ENCODE data around the gene TUBGCP3.

The TUBGCP3 gene

DNA sequence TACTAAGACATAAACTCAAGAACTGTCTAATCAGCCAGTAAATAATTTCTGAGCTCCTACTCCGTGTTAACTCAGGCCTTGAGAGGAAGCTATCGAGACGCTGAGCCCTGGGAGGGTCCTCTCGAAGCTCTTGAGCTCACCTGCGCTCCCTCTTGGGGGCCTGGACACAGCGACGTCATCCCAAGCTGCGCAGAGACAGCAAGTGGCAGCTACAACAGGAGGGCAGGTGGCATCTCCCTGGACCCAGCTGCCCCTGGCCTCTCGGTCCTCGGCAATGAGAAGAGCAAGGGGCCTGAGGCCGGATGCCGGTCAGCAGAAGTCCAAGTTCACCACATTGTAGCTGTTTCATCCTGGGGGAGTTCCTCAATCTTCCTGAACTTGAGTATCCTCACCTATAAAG is 30.5 kb upstream of the TUBGCP3 start:
- FAIRE-seq (no peak), DNase-seq (ENCODE audit: extremely low spot score, insufficient read length, low read depth) (no peak)

DNA sequence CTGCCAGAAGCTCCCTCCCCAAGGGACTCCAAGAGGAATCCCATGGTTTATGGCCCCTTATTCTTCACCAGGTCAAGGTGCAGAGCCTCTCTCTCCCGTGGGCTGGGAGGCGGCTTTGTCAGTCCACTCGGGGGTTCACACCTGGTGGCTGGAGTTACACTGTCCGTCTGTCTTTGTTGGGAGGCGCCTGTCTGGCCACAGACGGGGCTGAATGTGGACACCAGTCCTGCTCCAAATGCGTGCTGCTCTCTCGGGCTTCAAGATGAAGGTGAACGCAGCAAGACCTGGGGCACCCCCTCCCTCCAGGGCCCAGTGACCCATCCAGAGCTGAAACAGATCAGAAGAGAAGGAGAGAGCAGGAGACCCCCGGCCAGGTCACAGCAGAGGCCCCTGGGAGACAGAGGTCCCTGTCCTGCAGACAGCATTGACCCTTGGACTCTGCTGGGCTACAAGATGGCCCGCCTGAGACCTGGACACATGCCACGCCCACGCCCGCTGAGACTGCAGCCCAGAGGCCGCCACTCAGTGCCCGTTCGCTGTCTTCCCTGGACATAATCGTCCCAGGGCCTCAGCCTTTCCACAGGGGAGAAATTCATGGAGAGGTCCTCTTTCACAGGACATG is 29.9 kb upstream of the TUBGCP3 start:
- DNase-seq (ENCODE audit: extremely low spot score, insufficient read length, low read depth) = no peak
- no peak for FAIRE-seq

DNA sequence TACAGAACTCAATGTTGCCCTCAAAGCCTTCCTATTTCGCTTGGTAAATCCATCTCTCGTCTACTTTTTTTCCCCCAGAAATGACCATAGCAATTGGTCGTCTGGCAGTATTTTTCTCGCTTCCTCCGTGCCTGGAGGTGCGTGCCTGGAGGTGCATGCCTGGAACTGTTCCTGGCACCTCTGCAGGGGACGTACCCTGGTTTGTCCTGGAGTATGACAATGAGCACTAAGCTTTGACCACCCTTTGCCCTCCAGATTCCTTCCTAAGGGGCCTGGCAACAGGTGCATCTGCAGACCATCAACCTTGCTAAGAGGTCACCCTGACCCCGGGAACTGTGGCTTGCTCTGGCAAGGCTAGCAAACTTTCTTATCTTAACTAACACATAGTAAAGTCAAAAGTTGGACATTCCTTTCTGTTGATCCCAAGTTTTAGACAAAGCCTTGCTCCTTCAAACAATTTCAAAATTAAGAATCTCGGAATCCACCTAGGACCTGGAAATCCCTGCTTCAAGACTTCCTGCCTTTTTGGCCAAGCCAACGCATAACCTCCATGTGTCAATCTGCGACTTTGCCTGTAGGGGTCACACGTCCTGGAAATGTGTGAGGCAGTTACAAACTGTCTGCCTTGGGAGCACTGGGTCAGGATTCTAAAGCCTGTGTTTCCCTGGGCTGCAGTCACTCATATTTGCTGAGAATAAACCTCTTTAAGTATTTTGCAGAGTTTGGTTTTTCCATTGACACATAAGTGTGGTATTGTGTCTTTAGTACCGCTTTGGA is 28.8 kb upstream of the TUBGCP3 start:
- FAIRE-seq (peak; percentile 73), DNase-seq (ENCODE audit: extremely low spot score, insufficient read length, low read depth) (peak; percentile 40)

DNA sequence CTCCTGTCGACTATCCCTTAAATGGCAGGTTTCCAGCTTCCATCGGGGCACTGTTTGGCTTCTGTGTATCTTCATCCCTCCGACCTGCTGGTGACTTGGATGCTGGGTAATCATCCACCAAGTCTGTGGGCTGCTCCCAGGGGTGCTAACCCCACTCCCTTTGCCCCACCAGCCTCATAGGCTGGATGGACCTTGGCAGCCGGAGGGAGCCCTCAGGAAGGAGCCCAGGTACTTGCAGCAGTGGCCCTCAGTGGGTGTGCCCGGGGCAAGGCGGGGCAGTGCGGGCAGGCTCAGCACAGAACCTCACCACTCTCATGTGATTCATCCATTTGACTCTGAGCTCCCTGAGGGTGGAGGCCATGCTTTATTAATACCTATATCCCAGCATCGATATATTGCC is 27.4 kb upstream of the TUBGCP3 start:
- DNase-seq (ENCODE audit: extremely low spot score, insufficient read length, low read depth) (no peak), FAIRE-seq (no peak)

DNA sequence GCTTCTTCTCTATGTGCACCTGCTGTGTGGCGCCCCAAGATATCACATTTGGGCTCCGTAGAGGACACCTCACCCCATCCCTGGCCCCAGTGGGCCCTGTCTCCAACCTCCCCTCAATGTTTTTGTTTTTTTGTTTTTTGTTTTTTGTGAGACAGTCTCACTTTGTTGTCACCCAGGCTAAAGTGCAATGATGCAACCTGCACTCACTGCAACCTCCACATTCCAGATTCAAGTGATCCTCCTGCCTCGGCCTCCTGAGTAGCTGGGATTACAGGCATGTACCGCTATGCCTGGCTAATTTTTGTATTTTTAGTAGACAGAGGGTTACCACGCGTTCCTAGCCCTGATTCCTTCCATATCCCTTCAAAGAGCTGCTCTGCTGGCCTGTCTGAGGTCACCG is 26.9 kb upstream of the TUBGCP3 start:
- no peak for FAIRE-seq
- DNase-seq (ENCODE audit: extremely low spot score, insufficient read length, low read depth) = no peak

DNA sequence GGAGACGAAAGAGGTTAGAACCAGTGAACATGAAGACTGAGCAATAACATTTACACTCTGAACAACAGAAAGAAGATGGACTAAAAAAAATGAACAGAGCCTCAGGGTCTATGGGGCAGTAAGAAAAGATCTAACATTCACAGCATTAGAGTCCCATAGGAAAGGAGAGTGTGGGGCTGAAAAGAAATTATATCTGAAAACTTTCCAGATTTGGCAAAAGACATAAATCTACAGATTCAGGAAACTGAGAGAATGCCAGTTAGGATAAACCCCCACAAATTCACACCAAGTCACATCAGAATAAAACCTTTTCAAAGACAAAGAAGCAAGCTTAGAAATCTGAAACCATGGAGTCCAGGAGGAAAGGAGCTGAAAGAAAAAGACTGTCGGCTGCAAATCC is 20.3 kb upstream of the TUBGCP3 start:
- no peak for DNase-seq (ENCODE audit: extremely low spot score, insufficient read length, low read depth)
- FAIRE-seq = no peak

DNA sequence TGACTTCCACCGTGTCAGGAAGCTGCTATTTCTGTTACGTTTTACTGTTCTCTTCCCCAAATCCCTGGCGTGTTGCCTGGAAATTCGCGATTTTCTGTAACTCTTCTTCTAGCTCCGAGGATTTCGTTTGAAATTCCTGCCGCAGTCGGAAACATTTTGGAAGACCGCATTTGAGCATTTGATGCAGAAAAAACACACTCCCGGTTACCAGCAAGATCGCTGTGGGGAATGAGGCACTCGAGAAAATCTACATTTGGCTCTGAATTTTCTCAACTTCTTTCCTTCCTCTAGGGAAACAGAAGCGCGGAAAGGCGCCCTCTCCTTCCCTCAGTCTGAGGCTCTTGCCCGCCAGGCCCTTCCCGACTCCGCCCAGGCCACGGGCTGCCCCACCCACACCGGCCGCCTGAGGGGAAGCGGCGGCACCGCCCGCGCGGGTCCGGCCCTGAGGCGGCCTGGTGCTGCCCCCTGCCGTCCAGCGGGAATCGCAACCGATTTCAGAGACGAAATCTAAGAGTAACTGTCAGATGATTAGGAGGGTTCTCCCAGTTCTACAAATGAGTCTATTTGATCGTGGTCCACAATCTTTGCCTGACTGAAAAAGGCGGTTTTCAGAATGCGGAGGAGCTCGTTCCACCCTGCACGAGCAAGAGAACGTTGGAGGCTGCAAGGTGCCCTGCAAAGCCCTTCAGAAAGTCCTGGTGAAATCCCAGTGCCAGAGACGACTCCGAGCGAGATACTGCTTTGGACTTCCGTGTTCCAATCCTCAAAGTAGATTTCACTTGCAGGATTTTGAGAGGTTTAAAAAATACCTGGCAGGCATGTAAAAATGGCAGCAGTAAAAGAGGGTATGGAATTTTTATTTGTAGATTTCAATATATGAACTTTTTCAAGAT is 18.4 kb upstream of the TUBGCP3 start:
- DNase-seq (ENCODE audit: extremely low spot score, insufficient read length, low read depth) (peak; percentile 90), FAIRE-seq (peak; percentile 96)

DNA sequence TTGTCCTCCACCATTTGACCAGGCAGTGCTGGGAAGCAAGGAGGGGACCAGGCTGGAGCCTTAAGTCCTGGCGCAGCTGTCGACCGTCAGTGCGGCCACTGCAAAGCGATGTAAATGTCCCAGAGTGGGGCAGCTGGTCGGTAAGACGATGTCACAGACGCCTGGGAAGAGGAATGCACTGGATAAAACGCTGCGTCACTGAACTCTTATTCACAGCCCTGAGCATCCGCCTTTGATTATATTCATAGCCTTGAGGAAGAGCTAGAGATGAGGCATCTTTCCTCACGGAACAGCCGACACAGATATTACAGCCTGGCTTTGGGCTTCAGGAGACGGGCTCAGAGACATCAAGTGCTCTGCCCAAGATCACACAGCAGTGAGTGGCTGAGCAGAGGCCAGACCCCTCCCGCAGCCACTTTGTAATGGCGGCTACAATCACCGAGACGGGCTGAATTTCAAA is 17.6 kb upstream of the TUBGCP3 start:
- DNase-seq (ENCODE audit: extremely low spot score, insufficient read length, low read depth) (no peak), FAIRE-seq (no peak)

DNA sequence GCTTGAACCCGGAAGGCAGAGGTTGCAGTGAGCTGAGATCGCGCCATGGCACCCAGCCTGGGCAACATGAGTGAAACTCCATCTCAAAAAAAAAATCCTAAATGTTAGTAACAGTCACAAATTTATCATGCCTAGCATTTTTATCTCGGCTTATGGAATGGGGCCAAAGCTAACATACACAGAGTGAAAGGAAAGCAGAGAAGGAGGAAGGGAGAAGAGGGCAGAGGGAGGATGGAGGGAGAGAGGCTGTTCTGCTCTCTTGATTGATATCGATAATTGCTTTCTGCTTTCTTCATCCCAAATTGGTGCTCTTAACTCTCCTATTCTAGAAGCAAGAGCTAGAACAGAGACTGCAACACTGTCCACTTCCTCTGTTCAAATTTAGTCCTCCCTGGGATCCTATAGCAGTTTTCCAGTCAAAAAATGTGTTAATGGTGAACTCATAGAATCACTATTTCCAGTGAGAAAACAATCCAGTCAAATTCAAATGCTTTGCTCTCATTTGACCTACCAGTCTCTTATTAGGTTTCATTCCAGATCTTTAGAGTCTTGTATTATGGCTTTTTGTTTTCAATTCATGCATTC is 15.8 kb upstream of the TUBGCP3 start:
- DNase-seq (ENCODE audit: extremely low spot score, insufficient read length, low read depth) (no peak), FAIRE-seq (no peak)

DNA sequence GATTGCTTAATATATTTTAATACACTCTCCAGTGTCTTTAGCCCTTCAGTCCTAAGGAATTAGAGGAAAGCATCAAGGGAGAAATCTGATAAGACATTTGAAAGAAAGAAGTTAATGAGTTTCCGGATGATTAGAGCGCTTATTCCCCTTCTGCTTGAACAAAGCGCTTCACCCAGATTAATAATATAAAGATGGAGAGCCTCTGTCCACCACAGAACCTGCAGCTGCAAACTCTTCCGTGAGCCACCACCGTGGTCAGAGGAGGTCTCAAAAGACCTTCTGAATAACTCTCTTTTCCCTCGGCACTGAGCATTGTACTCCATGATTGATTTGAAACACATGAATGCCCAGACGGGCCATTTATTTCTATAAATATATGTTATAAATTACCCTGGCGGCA is 14.2 kb upstream of the TUBGCP3 start:
- no peak for DNase-seq (ENCODE audit: extremely low spot score, insufficient read length, low read depth)
- no peak for FAIRE-seq

DNA sequence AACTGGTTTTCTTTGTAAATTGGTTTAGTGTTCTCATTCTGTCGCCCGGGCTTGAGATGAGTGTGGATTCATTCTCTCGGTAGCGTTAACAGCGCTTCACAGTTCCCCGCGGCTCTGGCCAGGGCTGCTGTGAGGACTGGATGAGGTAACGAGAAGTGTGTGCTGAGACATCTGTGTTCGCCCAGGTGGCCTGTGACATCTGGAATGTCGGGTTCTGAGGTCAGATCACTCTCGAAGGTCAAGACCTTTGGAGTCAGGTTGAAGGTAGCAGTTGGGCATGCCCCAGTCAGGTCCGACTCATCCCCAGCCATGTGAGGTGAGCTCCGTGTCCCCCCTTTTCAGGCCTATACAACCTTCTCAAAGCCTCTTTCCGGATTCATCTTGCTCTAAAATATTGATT is 13.4 kb upstream of the TUBGCP3 start:
- FAIRE-seq = no peak

DNA sequence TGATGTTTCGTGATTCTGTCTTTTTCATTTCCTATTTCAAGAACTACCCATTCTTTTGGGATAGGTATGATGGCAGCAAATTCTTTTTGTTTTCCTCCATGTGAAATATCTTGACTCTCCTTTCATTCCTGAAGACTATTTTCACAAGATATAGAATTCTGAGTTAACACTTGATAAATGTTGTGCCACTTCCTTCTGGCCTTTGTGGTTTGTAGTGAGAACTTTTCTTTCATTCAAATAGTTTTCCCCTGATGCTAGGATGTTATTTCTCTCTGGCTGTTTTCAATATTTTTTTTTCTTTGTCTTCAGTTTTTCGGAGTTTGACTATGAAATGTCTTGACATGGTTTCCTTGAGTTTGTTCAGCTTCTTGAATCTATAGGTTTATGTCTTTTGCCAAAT is 8.3 kb upstream of the TUBGCP3 start:
- no peak for DNase-seq (ENCODE audit: extremely low spot score, insufficient read length, low read depth)
- FAIRE-seq = no peak

More for the DNA sequence above, 13.4 kb upstream of the TUBGCP3 start:
- no peak for DNase-seq (ENCODE audit: extremely low spot score, insufficient read length, low read depth)

DNA sequence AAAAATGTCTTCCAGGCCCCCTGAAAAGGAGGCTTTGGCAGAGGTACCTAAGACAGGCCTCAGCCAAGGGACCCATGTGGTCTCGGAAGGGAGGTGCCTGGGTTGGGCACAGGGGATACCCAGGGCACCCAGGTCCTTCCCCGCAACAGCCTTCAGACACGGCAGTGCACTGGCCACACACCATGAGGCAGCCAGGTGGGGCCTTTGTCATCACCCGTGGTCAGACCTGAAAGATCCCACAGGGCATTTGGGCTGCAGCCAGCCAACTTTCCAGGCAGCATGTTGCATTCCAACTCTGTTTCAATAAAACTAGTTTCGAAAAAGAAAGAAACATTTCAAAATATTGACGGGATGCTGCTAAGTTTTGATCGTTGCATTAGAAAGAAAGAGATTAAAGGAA is 4.7 kb upstream of the TUBGCP3 start:
- FAIRE-seq = no peak
- no peak for DNase-seq (ENCODE audit: extremely low spot score, insufficient read length, low read depth)

DNA sequence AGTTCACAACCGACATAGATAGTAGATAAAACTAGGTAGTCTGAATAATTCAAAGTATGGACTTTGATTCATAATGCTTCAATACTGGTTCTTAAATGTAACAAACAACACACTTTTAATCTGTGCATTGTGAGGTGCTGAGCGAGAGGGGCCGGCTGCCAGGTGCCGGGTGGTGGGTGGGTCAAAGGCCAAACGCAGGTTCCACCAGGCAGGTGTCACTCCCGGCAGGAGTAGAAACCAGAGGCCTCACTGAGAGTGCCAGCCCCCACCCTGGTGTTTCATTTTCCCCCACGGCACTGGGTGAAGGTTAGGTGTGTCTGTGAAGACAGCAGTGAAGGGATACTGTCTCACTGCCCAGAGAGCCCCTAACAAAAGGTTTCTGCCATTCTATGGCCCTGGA is 4.2 kb upstream of the TUBGCP3 start:
- FAIRE-seq (no peak), DNase-seq (ENCODE audit: extremely low spot score, insufficient read length, low read depth) (no peak)

DNA sequence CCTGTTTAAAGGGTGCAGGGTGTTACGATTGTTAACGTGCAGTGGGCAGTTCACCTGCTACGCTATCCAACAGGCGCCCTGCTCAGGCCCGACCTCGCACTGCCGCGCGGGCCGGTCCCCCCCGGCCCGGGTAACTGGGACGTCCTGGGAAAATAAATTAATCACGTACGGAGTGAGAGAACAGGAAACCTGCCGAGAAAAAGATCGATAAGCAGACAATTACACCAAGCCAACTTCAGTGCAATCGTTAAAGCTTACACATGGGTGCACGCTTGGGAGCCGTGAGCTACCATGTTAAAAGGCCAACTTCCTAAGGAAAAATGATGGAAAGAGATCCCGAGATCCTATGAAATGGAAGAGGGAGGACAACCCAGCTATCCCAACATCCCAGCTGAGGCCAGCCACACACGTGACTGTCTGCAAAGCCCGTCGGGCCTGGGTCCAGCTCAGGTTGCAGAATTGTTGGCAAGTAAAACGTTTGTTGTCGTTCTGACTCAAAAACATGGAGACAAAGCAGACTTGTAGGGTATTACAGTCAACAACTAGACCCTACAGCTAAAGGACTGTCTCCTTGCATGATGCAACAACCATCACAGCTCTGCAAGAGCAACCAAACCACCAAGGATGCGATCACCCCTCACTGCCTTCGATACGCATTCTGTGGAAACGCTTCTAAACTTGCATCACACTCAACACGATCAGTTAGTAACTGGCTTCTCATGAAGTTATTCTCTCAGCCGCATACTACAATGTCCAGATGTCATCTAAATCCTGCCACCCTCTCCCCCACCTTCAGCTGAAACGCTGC is 741 bp upstream of the TUBGCP3 start:
- DNase-seq (ENCODE audit: extremely low spot score, insufficient read length, low read depth) = no peak
- FAIRE-seq = peak; percentile 46

DNA sequence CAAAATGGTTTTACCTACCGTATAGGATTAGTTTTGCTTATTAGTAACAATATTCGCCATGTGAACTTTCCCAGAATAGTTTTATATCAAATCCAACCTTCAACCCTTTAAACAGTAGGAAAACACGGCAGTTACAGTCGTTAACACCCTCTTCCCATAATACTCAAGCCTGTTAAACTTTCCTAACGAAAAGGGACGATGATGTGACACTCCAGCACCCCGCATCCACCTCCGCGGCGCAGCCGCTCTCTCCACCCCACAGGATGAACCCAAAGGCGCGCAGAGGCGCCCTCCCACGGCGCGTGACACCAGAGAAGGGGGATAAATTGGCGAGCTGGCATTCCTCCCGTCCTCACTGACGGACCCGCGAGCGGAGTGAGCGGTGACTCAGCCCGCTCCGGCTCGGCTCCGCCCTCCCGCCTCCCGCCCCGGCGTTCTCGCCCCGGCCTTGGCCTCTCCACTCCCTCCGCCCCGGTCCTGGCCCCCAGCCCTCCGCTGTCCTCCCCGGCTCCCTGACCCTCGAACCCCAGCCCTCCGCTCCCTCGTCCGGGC is 665 bp downstream of the TUBGCP3 start:
- peak; percentile 74 for FAIRE-seq
- DNase-seq (ENCODE audit: extremely low spot score, insufficient read length, low read depth) = peak; percentile 44

DNA sequence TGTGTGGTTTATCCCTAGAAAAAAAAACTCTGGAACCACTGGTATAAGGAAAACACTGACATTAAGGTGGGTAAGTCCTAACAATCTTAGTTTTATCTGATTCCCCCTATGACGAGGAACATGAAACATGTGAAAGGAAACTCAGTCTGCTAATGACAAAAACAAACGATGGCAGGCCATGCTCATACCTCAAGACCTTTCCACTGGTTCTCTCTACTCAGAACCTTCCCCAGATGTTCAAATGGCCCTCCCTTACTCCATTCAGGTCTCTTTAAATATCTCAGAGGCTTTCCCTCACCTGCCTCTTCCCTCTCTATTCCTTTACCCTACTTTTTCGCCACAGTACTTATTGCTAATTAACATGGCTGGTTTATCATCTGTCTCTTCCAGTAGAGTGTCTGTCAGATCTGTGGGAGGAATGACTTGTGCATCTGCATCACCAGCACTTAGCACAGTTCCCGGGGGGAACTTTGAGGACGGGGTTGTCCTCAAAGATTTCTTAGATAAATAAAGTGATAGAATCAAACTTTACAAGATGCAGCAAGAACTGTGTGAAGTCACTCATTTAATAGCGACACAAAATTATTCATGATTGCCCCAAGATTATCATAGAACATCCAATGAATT is 1.5 kb downstream of the TUBGCP3 start:
- DNase-seq (ENCODE audit: extremely low spot score, insufficient read length, low read depth) (no peak), FAIRE-seq (no peak)

DNA sequence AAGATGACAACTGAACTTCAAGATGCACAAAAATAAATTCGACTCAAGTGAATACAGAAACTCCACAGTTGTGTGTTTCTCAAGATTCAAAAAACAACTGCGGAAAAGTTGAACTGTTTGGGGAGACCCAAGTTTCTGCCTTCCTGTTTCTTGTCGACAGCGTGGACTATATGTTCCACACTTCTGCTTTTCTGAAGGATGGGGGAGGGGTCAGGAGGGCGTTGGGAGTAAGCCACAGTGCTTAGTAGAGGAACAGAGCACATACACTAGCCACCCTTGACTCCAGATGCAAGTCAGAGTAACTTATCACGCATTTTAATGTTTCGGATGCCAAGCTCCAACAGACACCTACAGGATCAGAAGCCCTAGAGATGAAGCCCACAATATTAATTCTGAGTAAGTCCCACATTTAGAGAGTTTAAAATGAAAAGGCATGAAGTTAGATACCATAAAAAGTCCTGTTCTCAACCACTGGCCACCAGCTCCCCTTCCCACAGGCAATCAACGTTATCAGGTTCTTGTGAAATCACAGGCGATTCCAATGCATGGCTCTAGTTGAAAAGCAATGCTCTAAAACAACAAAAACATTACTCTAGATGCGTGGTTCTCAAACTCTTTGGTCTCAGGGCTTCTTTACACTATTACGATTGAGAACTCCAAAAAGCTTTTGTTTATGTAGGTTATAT is 4.2 kb downstream of the TUBGCP3 start:
- FAIRE-seq (peak; percentile 66), DNase-seq (ENCODE audit: extremely low spot score, insufficient read length, low read depth) (no peak)
